ENCODE measurements around the gene MZT1.

- no peak for TF ChIP-seq CTCF (IDR thresholded peaks at IDR 0.05)
- no peak for TF ChIP-seq EZH2 (IDR thresholded peaks at IDR 0.05; ENCODE audit: borderline replicate concordance, insufficient read depth, low read depth, low read length, poor library complexity, severe bottlenecking)
Measured at GRCh38 chr13:72726726-72727416, 558 bp downstream of the MZT1 start.
